Endothelial cell of umbilical vein (primary cell): ENCODE data around the gene IDNK.

Source experiments
- EZH2 ChIP-seq: IDR thresholded peaks from 2 replicates; pipeline ENCODE4 v1.6.1; 2012; ENCODE audit warnings: borderline replicate concordance, low read depth, mild to moderate bottlenecking, moderate library complexity, low read length, inconsistent platforms; ENCODE audit not compliant: severe bottlenecking
- FOS ChIP-seq: IDR thresholded peaks from 2 replicates; pipeline ENCODE4 v1.6.1; 2011; ENCODE audit warnings: mild to moderate bottlenecking, low read length, moderate library complexity, borderline replicate concordance; ENCODE audit not compliant: insufficient read depth
- JUN ChIP-seq: IDR thresholded peaks from 2 replicates; pipeline ENCODE4 v1.6.1; 2011; ENCODE audit warnings: borderline replicate concordance, low read depth; ENCODE audit not compliant: insufficient read length, insufficient read depth
- POLR2A ChIP-seq: IDR thresholded peaks from 2 replicates; pipeline ENCODE4 v1.6.1; 2012; ENCODE audit warnings: low read depth, mild to moderate bottlenecking, control low read depth, low read length
- POLR2AphosphoS5 ChIP-seq: IDR thresholded peaks from 2 replicates; pipeline ENCODE4 v1.6.1; 2012; ENCODE audit warnings: low read depth, mild to moderate bottlenecking, control low read depth, low read length, moderate library complexity; ENCODE audit not compliant: insufficient read depth
- TF ChIP-seq, protein P1 (sequence below), 2 donors: IDR thresholded peaks; 1 replicate in 1 of 2; 2 replicates in 1 of 2; pipeline ENCODE4 v1.5.1; 2011; ENCODE audit warnings: low read length in 2 of 2, mild to moderate bottlenecking in 2 of 2, moderate library complexity in 2 of 2, control low read depth in 1 of 2, inconsistent platforms in 1 of 2, low read depth in 1 of 2; ENCODE audit not compliant: insufficient read depth in 1 of 2; ENCODE audit errors: extremely low read depth in 1 of 2

DNA sequence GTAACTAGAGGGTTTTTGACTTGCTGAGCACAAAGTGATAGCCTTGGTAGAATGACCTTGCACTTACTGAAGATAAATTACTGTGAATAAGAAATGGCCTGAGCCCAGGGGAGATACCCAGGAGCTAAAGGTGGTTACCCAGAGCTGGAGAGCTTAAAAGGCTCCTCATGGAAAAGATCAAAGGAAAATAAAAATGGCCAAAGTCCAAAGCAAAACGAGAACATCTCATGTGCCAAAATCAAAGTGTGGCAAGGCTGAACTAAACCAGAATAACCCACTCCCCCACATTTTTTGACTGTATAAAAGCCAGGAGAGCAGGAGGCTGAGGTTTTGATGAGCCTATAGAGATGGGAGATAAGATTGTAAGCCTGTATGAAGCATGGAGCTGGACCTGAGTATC, 14.4 kb downstream of the IDNK start:
- TF ChIP-seq JUN (no peak), EZH2 (no peak), POLR2A (no peak), POLR2AphosphoS5 (no peak), FOS (no peak)
- TF ChIP-seq, protein P1, sequence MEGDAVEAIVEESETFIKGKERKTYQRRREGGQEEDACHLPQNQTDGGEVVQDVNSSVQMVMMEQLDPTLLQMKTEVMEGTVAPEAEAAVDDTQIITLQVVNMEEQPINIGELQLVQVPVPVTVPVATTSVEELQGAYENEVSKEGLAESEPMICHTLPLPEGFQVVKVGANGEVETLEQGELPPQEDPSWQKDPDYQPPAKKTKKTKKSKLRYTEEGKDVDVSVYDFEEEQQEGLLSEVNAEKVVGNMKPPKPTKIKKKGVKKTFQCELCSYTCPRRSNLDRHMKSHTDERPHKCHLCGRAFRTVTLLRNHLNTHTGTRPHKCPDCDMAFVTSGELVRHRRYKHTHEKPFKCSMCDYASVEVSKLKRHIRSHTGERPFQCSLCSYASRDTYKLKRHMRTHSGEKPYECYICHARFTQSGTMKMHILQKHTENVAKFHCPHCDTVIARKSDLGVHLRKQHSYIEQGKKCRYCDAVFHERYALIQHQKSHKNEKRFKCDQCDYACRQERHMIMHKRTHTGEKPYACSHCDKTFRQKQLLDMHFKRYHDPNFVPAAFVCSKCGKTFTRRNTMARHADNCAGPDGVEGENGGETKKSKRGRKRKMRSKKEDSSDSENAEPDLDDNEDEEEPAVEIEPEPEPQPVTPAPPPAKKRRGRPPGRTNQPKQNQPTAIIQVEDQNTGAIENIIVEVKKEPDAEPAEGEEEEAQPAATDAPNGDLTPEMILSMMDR (IDR thresholded peaks at IDR 0.05; ENCODE audit: extremely low read depth in 1 of 2, insufficient read depth in 1 of 2, low read depth in 1 of 2, low read length in 2 of 2), result no peak
